K562 (cell line): ENCODE data around the gene FXYD3. TPM values are rescaled to one million over a fixed set of nuclear protein-coding genes. Genes with fewer than 3 reads are reported as not detected.

Experiments used
- ATF1 ChIP-seq, 2 experiments: fragments of 450-650 bp in 1 of 2; IDR thresholded peaks; 2 replicates each; pipeline ENCODE4 v1.6.1; 2016; ENCODE audit warnings: missing compliant biosample characterization in 1 of 2, missing genetic modification characterization in 1 of 2
- CBX1 ChIP-seq: sonication (generic); IDR thresholded peaks from 2 replicates; pipeline ENCODE4 v1.6.1; 2016; ENCODE audit warnings: antibody characterized with exemption, low read depth, mild to moderate bottlenecking
- CBX2 ChIP-seq: fragments of 200-600 bp; sonication (generic); IDR thresholded peaks from one replicate; pipeline ENCODE4 v1.6.1; 2012; ENCODE audit warnings: mild to moderate bottlenecking, low read length, inconsistent platforms; ENCODE audit not compliant: insufficient read depth, poor library complexity, severe bottlenecking
- EZH2 ChIP-seq: IDR thresholded peaks from 2 replicates; pipeline ENCODE4 v1.6.1; 2012; ENCODE audit warnings: low read depth, mild to moderate bottlenecking, inconsistent platforms, low read length, borderline replicate concordance
- HDAC2 ChIP-seq: fragments of 450-650 bp; IDR thresholded peaks from 2 replicates; pipeline ENCODE4 v1.6.1; 2016; ENCODE audit warnings: mild to moderate bottlenecking
- HDGF ChIP-seq: fragments of 450-650 bp; IDR thresholded peaks from 2 replicates; pipeline ENCODE4 v1.6.1; 2016
- HIVEP1 ChIP-seq: fragments of 250-450 bp; sonication (Bioruptor Pico); IDR thresholded peaks from 2 replicates; pipeline ENCODE4 v1.4.0; 2020; ENCODE audit warnings: mild to moderate bottlenecking
- NR4A1 ChIP-seq, 2 experiments: fragments of 250-450 bp in 1 of 2; fragments of 450-650 bp in 1 of 2; sonication (Bioruptor Pico) in 1 of 2; IDR thresholded peaks; 2 replicates each; pipeline versions ENCODE4 v1.4.0 to v1.6.1; 2016 to 2020; ENCODE audit warnings: mild to moderate bottlenecking in 2 of 2, missing compliant biosample characterization in 1 of 2, missing genetic modification characterization in 1 of 2, moderate library complexity in 1 of 2
- SOX6 ChIP-seq: fragments of 450-650 bp; IDR thresholded peaks from 2 replicates; pipeline ENCODE4 v1.6.1; 2014; ENCODE audit warnings: mild to moderate bottlenecking
- SP1 ChIP-seq: sonication (generic); formaldehyde crosslinking; IDR thresholded peaks from 2 replicates; pipeline ENCODE4 v1.8.1; 2022; ENCODE audit warnings: mild to moderate bottlenecking, missing genetic modification reagents
- STAG1 ChIP-seq: sonication (generic); formaldehyde crosslinking; IDR thresholded peaks from 2 replicates; pipeline ENCODE4 v1.5.0; 2020; ENCODE audit warnings: missing genetic modification reagents, borderline replicate concordance
- TAF9B ChIP-seq: fragments of 450-650 bp; IDR thresholded peaks from 2 replicates; pipeline ENCODE4 v1.6.1; 2018; ENCODE audit warnings: mild to moderate bottlenecking; ENCODE audit not compliant: partially characterized antibody
- ZBED1 ChIP-seq: IDR thresholded peaks from 2 replicates; pipeline ENCODE4 v1.6.1; 2014
- ZNF23 ChIP-seq: fragments of 250-450 bp; sonication (Bioruptor Pico); IDR thresholded peaks from 2 replicates; pipeline ENCODE4 v1.4.0; 2020; ENCODE audit warnings: mild to moderate bottlenecking
- ZNF584 ChIP-seq: fragments of 200-800 bp; sonication (Bioruptor generic); IDR thresholded peaks from 2 replicates; pipeline ENCODE4 v1.6.1; 2016; ENCODE audit warnings: low read depth, mild to moderate bottlenecking, missing genetic modification characterization, missing compliant biosample characterization
- polyA plus RNA-seq, 8 experiments: library from polyadenylated mRNA; depleted of rRNA in 4 of 8; stranded (reverse) in 5 of 8; unstranded in 3 of 8; fragments of >200 nt; fragmentation: Nextera tagmentation in 2 of 8; fragmentation: Illumina TruSeq in 1 of 8; extraction: Ambion mirVana in 2 of 8; extraction: Trizol in 1 of 8; gene quantifications; 2 replicates each; pipeline versions ENCODE4 v1.2.1 to v1.2.3, GENCODE V29; 2011 to 2014; ENCODE audit warnings: inconsistent platforms in 1 of 8, missing spikeins in 1 of 8
- total RNA-seq, 7 experiments: library from RNA; depleted of rRNA in 6 of 7; stranded (reverse); fragments of >200 nt in 6 of 7; fragmentation: Illumina TruSeq in 2 of 7; extraction: Trizol in 2 of 7; gene quantifications; 2 replicates each; pipeline versions ENCODE4 v1.2.1 to v1.2.3, GENCODE V29; 2011 to 2021; ENCODE audit warnings: low replicate concordance in 1 of 7
- TF ChIP-seq, protein P1 (sequence below): fragments of 450-650 bp; IDR thresholded peaks from 2 replicates; pipeline ENCODE4 v1.6.1; 2018; ENCODE audit not compliant: partially characterized antibody
- TF ChIP-seq, protein P2 (sequence below): sonication (generic); formaldehyde crosslinking; IDR thresholded peaks from 2 replicates; pipeline ENCODE4 v1.8.0; 2022; ENCODE audit warnings: mild to moderate bottlenecking, missing genetic modification reagents
- TF ChIP-seq, protein P3 (sequence below): sonication (generic); formaldehyde crosslinking; IDR thresholded peaks from 2 replicates; pipeline ENCODE4 v1.8.0; 2022; ENCODE audit warnings: mild to moderate bottlenecking, low read depth, missing genetic modification reagents
- TF ChIP-seq, protein P4 (sequence below), 3 experiments: IDR thresholded peaks in 2 of 3; conservative IDR thresholded peaks in 1 of 3; 2 replicates each; pipeline ENCODE4 v1.5.1; 2011 to 2012; ENCODE audit warnings: low read length in 3 of 3, mild to moderate bottlenecking in 3 of 3, control low read depth in 2 of 3, improper control_type of control experiment in 1 of 3, inconsistent platforms in 1 of 3, low read depth in 1 of 3, mixed read lengths in 1 of 3, moderate library complexity in 1 of 3; ENCODE audit not compliant: insufficient read depth in 2 of 3

The FXYD3 gene
- total and polyA plus RNA-seq, 9 of the 15 experiments (the other 6 are each of a cell fraction or from before 2014, with no cell fraction given) = 0.24 TPM; not detected in 8

DNA sequence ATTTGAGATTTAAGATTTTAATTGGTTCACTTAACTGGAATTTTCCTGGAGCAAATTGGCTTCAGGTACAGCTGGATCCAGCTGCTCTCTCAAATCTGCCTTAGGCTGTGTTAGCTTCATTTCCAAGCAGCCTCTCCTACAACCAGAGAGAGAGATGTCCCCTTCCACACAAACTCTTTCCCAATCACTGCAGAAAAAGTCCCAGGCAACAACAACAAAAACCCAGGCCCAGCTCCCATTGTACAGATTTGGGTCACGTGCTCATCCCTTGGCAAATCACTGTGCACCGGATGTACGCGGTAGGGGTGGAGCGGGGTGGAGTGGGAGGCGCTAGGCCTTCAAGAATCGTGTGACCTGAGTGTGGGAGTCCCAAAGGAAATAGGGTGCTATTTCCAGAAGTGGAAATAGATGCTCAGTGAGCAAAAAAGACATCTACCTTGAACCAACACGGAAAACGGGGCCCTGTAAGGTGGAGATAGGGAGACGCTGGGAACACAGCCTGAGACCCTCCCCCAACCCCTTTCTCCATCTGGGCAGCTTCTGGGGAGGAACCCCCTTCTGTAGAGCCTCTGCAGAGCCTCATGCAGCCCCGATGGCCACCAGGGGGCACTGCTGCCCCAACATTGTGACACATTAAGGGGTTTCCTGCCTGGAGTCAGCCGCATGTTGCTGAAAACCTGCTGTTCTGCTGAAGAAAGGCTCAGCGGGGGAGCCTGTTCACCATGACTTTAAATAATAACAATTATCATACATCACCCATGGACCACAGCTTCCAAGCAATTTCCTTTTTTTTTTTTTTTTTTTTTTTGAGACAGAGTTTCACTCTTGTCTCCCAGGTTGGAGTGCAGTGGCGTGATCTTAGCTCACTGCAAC is 48.7 kb upstream of the FXYD3 start (continued):
- TF ChIP-seq, protein P1, sequence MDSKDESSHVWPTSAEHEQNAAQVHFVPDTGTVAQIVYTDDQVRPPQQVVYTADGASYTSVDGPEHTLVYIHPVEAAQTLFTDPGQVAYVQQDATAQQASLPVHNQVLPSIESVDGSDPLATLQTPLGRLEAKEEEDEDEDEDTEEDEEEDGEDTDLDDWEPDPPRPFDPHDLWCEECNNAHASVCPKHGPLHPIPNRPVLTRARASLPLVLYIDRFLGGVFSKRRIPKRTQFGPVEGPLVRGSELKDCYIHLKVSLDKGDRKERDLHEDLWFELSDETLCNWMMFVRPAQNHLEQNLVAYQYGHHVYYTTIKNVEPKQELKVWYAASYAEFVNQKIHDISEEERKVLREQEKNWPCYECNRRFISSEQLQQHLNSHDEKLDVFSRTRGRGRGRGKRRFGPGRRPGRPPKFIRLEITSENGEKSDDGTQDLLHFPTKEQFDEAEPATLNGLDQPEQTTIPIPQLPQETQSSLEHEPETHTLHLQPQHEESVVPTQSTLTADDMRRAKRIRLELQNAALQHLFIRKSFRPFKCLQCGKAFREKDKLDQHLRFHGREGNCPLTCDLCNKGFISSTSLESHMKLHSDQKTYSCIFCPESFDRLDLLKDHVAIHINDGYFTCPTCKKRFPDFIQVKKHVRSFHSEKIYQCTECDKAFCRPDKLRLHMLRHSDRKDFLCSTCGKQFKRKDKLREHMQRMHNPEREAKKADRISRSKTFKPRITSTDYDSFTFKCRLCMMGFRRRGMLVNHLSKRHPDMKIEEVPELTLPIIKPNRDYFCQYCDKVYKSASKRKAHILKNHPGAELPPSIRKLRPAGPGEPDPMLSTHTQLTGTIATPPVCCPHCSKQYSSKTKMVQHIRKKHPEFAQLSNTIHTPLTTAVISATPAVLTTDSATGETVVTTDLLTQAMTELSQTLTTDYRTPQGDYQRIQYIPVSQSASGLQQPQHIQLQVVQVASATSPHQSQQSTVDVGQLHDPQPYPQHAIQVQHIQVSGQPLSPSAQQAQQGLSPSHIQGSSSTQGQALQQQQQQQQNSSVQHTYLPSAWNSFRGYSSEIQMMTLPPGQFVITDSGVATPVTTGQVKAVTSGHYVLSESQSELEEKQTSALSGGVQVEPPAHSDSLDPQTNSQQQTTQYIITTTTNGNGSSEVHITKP = peak; percentile 17
- TF ChIP-seq, protein P2, sequence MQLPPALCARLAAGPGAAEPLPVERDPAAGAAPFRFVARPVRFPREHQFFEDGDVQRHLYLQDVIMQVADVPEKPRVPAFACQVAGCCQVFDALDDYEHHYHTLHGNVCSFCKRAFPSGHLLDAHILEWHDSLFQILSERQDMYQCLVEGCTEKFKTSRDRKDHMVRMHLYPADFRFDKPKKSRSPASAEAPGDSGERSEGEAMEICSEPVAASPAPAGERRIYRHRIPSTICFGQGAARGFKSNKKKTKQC (CRISPR knock-in tag) = no peak
- TF ChIP-seq CBX2 = no peak
- no peak for TF ChIP-seq ZBED1
- TF ChIP-seq CBX1 = 0 out of 2 replicates have a peak, but pooled peaks have one; percentile 35
- TF ChIP-seq NR4A1 (CRISPR knock-in tag; IDR thresholded peaks at IDR 0.05) = no peak
- no peak for TF ChIP-seq NR4A1 (tag; IDR thresholded peaks at IDR 0.05)
- no peak for TF ChIP-seq EZH2
- peak; percentile 83 for TF ChIP-seq HDAC2
- no peak for TF ChIP-seq SP1 (CRISPR knock-in tag)
- no peak for TF ChIP-seq ATF1 (CRISPR knock-in tag; IDR thresholded peaks at IDR 0.05)
- TF ChIP-seq ATF1 (tag; IDR thresholded peaks at IDR 0.05) = peak; percentile 78
- TF ChIP-seq TAF9B = no peak
- no peak for TF ChIP-seq ZNF23
- TF ChIP-seq STAG1 (CRISPR knock-in tag) = peak; percentile 71; the same call in 1 of the 2 replicates
- no peak; the same call in 1 of the 2 replicates for TF ChIP-seq SOX6
- TF ChIP-seq, protein P3, sequence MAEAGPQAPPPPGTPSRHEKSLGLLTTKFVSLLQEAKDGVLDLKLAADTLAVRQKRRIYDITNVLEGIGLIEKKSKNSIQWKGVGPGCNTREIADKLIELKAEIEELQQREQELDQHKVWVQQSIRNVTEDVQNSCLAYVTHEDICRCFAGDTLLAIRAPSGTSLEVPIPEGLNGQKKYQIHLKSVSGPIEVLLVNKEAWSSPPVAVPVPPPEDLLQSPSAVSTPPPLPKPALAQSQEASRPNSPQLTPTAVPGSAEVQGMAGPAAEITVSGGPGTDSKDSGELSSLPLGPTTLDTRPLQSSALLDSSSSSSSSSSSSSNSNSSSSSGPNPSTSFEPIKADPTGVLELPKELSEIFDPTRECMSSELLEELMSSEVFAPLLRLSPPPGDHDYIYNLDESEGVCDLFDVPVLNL (CRISPR knock-in tag) = no peak
- TF ChIP-seq, protein P4, sequence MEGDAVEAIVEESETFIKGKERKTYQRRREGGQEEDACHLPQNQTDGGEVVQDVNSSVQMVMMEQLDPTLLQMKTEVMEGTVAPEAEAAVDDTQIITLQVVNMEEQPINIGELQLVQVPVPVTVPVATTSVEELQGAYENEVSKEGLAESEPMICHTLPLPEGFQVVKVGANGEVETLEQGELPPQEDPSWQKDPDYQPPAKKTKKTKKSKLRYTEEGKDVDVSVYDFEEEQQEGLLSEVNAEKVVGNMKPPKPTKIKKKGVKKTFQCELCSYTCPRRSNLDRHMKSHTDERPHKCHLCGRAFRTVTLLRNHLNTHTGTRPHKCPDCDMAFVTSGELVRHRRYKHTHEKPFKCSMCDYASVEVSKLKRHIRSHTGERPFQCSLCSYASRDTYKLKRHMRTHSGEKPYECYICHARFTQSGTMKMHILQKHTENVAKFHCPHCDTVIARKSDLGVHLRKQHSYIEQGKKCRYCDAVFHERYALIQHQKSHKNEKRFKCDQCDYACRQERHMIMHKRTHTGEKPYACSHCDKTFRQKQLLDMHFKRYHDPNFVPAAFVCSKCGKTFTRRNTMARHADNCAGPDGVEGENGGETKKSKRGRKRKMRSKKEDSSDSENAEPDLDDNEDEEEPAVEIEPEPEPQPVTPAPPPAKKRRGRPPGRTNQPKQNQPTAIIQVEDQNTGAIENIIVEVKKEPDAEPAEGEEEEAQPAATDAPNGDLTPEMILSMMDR (IDR thresholded peaks at IDR 0.05 in 2 of 3, conservative IDR thresholded peaks at IDR 0.05 in 1 of 3; ENCODE audit: insufficient read depth in 2 of 3, low read depth in 1 of 3, low read length in 3 of 3) = peak; percentile 89 to 94 (median 94)
- no peak for TF ChIP-seq ZNF584 (CRISPR knock-in tag)
- TF ChIP-seq HDGF = 0 out of 2 replicates have a peak, but pooled peaks have one; percentile 38
- no peak for TF ChIP-seq HIVEP1 (CRISPR knock-in tag)
